ENCODE results near the gene OR52I1.
A peak's percentile ranks its signal among the peaks of the same experiment; 100 is the strongest.

OR52I1 gene

DNA sequence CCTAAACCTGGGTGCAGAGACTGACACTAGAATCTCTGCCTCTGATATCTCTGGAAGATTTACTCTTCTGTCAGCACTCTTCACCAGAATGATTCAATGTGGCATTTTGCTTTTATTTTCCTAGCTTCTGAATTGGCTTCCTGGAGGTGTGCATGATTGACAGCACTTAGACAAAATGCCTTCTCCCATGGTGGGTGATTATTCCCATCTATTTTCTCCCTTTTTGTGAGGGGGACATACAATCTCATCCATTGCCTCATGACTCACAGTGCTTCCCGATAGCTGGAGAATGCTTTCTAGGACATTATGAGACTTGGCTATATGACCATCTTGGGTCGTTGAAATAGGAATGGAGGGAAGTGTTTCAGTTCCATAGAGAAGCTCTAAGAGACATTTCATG lies 18.1 kb downstream of the OR52I1 start:
- no peak for DNase-seq (ENCODE audit: low read depth in 2 of 2)

DNA sequence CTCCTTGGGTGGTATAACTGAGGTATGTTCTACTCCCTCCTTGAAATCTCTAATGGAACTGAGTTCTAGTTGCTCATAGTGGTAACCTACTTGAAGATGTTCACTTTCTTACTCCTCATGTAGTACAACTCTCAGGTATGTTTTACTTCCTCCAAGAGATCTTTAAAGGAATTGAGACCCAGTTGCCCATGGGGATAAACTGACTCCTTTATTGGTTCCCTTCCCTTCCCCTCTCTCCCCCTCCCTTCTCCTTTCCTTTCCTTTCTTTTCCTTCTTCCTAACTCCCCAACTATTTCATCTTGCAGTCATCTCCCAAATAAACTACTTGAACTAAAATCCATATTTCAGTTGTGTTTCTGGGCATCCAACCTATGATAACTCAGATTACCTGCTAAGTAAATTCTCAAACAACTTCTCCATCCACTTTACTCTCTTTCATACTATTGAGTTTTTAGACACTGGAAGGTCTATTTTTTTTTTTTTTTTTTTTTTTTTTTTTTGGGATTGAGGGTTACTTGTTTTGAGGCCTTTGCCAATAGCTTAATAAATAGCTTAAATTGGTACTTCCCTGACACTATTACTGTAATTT lies 22.1 kb downstream of the OR52I1 start:
- DNase-seq (ENCODE audit: low read depth in 2 of 2): no peak

DNA sequence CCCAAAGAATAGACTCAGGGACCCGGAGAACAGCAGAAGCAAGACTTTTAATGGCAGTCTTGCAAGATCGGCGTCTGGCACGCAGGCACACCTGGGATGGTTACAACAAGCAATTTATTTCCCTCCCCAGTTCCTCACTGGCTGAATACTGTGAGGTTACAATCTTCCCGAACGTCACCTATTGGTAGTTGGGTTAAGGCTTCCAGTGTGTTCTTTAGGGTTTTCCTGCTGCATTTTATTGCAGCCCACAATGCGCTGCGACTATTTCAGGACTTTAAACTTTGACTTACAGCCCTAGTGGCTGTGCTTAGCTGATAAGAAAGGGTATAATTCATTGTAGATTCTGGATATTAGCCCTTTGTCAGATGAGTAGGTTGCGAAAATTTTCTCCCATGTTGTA lies 25.7 kb downstream of the OR52I1 start:
- DNase-seq (ENCODE audit: low read depth in 2 of 2): no peak

- DNase-seq (ENCODE audit: low read depth in 2 of 2): no peak
Observed at GRCh38 chr11:4626207-4627099, 32.6 kb downstream of the OR52I1 start.

DNA sequence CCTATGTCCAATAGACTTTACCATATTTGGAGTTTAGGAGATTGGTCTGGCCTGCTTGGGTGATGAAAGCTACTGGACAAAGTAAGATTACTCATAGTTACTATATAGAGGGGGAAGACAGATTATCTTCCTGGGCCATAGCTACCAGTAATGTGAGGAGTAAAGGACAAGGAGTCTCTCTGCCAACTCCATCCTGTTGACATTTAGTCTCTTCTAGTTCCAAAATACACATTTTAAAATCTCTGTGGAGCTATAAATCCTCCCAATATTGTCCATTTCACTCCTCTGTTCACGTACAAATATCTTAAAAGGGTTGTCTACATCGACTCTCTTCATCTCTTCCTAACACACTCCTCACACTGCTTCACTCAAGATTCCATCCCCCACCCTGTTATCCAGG lies 42.3 kb downstream of the OR52I1 start:
- DNase-seq (ENCODE audit: low read depth in 2 of 2): no peak

DNA sequence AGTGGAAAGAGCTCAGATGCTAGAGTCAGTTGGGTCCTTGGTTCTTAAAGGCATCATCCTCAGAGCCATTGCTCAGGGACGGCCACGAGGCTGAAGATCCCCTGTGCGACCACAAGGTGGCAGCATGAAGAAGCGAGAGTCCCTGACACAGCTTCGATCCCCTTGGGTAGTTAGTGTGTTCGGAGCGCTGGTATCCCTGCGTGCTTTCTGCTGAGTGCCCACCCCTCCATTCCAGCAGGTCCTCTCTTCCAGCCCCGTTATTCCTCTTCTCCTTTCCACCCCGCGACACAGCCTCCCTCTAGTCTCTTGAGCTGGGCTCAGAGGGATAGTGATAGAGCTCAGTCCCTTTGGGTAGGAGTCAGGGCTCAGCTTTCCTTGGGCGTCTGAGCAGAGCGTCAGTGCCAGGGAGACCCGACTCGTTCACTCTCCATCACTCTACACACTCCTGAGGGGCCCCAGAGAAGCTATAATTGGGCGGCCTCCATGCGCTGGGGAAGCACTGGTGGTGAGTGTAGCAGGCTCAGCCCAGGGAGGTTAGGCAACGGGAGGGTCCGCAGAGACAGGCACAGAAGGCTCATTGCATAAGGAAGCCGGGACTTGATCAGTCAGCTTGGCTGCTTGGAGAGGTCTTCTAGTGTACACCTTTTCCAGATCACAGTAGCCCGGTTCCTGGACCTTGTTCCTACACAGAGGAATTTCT lies 43.3 kb downstream of the OR52I1 start, which contains the start of gene OR51D1:
TSS of gene OR51D1 (plus strand) at position 516 of the 700 bp plus-strand sequence. CDS start 2,314 bp downstream, outside the sequence.
- peak; percentile 28 to 36 for DNase-seq (ENCODE audit: low read depth in 2 of 2)

- no peak for DNase-seq (ENCODE audit: low read depth in 2 of 2)
Observed at GRCh38 chr11:4637662-4638047, 43.8 kb downstream of the OR52I1 start.

DNA sequence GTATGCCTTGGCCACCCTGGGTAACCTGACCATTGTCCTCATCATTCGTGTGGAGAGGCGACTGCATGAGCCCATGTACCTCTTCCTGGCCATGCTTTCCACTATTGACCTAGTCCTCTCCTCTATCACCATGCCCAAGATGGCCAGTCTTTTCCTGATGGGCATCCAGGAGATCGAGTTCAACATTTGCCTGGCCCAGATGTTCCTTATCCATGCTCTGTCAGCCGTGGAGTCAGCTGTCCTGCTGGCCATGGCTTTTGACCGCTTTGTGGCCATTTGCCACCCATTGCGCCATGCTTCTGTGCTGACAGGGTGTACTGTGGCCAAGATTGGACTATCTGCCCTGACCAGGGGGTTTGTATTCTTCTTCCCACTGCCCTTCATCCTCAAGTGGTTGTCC lies 46.1 kb downstream of the OR52I1 start:
- DNase-seq (ENCODE audit: low read depth in 2 of 2): no peak

DNA sequence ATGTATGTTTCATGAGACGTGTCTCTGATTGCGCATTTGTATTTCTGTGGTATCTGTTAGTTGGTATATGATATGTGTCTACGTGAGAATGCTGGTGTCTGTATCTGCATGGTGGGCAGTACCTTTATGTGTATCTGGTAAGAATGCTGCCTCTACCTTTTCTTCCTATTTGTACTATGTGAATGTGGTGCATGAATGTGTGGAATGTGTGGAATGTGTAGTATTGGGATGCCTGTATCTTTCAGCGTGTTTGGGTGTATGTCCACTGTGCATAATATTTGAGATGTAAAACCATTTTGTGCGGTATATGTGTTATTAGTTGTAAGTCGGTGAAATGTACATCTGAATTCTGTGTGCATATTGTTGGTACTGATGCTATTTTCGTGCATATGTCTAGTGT lies 47.7 kb downstream of the OR52I1 start:
- no peak for DNase-seq (ENCODE audit: low read depth in 2 of 2)

DNA sequence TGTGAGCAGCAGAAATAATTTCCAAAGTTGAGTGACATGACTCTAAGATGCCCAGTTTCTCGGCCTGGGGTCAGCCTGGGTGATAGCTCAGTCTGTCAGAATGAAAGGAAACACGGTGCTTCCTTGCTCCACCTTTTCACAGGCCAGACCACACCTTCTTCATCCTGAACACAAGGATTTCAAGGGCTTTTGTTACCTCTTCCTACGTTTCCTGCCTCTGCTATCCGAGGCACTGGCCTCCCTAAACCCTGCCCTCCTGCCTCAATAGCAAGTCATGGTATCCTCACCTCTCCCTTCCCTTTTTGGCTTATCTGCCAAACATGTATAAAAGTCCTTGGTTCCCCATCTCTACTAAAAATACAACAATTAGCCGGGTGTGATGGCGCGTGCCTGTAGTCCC lies 48.2 kb downstream of the OR52I1 start:
- no peak for DNase-seq (ENCODE audit: low read depth in 2 of 2)

DNA sequence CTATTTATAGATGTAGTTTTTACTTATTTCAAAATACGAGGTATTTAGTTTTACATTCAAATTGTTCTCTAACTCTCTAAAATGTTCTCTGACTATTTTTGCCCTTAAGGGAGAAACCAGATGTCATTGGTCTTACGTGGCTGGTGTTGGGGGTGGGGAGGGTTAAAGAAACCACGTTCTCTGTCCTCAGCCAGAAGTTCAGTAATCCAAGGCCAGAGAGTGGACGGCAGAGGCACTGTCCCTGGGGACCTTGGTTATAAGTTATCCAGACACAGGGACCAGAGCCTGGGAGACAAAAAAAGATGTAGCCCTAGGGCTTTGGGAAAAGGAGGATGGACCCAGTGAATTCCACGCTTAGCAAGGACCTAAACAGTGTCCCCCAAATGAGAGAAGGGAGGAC lies 49.2 kb downstream of the OR52I1 start:
- DNase-seq (ENCODE audit: low read depth in 2 of 2): no peak

DNA sequence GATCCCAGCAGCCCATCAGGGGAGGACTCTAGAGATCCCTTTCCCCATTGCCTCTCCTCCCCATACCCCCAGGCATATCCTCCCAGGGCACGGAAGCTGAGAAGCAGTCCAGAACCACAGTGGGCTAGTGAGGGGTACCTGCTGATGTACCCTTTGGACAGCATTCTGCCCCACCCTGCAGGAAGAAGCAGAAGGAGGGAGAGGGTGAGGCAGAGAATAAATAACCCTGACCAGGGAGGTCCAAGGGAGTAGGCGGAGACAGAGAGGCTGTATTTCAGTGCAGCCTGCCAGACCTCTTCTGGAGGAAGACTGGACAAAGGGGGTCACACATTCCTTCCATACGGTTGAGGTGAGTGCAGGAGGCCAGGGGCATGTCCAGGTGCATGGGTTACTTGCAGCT lies 49.8 kb downstream of the OR52I1 start, which contains the start of gene OR51E1:
TSS of gene OR51E1 (plus strand) at position 301 of the 400 bp plus-strand sequence. CDS start 8,545 bp downstream, outside the sequence.
- no peak for DNase-seq (ENCODE audit: low read depth in 2 of 2)

DNA sequence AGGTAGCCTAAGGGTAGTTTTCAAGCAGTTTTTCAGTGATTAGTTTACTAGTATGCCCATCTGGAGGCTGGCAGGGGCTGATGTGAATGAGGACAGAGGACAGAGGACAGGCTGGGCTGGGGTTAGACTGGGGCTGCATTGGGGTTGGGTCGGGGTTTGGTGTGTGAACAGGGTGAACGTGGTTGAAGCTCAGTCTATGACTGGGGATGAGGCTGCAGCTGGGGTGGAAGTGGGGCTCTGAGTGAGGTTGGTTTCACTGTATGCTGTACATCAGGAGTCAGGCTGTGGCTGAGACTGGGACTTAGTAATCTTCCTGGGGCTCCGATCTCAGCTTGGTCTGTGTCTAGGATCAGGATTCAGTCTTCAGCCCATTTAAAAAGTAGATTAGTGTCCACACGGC lies 50.4 kb downstream of the OR52I1 start:
- no peak for DNase-seq (ENCODE audit: low read depth in 2 of 2)
